Activated CD4-positive, alpha-beta T cell treated with anti-CD3 and anti-CD28 coated beads, Interleukin-2, amount 50 U/mL, for 48 hours (primary cell): ENCODE data around the gene AHCYL2.
"Not testable (repeated sequence)": the region's sequence is repeated elsewhere in the genome, so short reads cannot be mapped to it uniquely, and the experiment has no call there.

Experiments
- DNase-seq, 2 experiments: peaks; one replicate each; pipeline ENCODE4 v3.0.0-alpha.2; 2020

AHCYL2 gene

DNA sequence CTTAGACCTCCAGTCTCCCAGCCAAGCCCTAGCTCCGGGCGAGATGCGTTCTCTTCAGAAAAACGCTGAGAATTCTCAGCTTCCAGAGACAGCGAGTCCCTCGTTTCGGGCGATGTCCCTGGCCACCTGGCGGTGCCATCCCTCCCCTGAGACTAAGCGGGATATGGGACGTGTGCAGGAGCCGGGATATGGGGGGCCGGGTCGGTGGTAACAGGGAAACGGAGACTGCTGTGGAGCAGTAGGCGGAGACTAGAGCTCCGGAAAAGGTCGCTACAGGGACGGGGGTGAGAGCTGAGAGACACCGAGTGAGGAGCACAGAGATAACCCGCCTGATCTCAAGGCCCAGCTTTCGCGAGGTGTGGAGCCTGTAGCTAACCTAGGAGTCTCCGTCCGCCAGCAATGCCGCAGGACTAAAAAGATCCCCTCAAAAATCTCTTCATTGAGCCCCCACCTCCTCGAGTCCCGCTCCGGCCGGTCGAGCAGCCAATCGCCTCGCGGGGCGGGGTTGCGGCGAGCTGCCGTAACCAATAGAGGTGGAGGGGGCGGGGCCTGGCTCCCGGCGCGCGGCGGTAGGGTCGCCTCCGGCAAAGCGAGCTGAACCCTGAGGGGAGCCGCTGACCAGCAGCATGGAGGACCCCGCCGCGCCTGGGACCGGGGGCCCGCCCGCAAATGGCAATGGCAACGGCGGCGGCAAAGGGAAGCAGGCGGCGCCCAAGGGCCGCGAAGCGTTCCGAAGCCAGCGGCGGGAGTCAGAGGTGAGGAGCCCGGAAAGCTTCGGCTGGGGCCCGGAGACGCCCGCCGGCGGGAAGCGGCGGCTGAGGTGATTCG lies 209.2 kb downstream of the AHCYL2 start, which contains the start of gene STRIP2:
Gene STRIP2, plus strand, starts transcription at position 586 of the 828 bp plus-strand sequence. Its CDS starts 41 bp downstream, at position 627.
- DNase-seq = peak; percentile 94 to 97

- DNase-seq = peak; percentile 7 to 9
These were observed 210.0 kb downstream of the AHCYL2 start for GRCh38 chr7:129434675-129435318.

DNA sequence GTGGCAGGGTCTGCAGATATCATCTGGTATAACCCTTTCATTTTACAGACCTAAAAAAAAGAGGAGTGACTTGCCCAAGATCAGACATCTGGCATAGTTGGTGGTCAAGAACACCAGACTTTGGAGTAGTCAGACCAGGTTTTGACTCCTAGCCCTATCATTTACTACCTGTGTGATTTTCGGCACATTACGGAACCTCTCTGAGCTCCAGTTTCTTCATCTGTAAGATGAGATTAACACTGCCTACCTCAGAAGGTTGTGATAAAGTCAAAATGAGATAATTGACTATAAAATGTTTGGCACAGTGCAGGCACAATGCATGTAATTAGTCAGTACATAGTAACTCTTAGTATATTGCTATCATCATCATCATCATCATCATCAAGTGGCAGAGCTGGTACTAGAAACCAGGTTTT lies 210.6 kb downstream of the AHCYL2 start:
- no peak for DNase-seq

DNA sequence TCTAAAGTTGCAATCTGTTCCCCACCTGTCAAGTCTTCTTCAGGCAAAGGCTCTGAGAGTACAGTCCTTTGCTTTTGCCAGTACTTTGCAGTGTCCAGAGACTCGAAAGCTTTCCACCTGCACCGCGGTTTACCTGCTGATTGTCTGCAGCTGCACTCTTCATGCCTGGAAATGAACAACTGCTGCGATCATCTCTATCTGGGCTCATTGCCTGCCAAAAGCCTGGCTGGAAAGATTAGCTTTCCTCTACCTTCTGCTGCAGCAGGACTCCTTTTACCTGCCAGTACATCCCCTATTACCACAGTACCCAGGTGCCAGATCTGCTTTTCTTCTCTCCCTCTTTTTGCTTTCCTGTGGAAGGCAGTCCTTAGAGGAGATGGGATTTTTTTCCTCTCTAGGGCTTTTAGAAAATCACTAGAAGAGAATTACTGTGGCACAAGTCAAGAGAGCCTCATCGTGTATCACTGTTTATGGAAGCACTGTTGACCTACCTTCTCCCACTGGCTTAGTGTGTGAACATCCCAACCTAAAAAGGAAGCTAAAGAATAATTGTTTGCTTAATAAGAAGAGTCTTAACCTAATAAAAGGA lies 211.6 kb downstream of the AHCYL2 start:
- DNase-seq = no peak

GRCh38 chr7:129437190-129437589 lies 212.4 kb downstream of the AHCYL2 start:
- no peak for DNase-seq

DNA sequence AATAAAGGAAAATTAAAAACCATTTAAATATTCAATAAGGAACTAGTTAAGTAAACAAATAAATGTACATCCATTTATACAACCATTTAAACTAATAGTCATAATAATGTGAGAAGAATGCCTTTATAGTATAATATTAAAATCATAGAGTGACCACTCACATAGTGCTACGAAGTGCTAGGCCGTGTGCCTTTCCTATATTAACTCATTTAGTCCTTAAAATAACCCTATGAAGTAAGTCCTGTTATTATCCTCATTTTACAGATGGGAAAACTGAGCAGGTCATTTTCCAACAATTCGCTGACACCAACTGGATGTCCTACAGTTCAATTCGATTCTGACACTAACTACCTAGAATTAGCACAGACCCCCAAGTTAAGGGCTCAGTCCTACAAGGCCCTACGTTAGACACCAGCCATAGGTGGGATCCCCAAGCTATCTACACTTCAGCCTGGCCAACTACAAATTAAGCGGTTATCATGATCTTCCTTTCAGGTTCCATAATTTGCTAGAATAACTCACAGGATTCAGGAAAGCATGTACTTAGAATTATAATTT lies 213.5 kb downstream of the AHCYL2 start:
- no peak for DNase-seq

DNA sequence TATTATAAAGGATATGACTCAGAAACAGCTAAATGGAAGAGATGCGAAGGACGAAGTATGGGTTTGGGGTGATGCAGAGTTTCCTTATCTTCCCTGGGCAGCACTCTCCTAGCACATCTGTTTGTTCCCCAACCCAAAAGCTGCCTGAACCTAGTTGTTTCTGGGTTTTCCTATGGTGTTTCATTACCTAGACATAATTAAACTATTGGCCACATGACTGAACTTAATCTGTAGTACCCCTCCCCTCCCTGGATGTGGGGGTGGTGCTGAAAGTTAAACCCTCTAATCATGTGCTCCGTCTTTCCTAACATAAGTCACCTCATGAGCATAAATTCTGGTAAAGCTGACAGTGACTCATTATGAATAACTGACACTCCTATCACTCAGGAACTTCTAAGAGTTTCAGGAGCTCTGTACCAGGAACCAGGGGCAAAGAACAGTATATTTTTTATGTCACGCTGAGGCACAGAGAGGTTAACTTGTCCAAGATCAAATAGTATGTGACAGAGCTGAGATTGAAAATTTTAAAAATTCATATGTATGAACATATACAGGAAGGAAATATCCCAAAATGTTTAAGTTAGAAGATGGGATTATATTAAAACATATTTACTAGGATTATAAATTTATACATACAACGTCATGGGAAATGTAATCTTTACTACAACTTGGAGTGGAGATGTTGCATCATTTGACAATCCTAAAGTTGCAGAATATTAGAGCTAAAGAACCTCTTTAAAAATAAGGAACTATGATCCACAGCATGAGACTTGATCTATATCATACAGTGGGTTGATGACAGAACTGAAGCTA lies 214.2 kb downstream of the AHCYL2 start:
- DNase-seq = peak; percentile 74 to 82

DNA sequence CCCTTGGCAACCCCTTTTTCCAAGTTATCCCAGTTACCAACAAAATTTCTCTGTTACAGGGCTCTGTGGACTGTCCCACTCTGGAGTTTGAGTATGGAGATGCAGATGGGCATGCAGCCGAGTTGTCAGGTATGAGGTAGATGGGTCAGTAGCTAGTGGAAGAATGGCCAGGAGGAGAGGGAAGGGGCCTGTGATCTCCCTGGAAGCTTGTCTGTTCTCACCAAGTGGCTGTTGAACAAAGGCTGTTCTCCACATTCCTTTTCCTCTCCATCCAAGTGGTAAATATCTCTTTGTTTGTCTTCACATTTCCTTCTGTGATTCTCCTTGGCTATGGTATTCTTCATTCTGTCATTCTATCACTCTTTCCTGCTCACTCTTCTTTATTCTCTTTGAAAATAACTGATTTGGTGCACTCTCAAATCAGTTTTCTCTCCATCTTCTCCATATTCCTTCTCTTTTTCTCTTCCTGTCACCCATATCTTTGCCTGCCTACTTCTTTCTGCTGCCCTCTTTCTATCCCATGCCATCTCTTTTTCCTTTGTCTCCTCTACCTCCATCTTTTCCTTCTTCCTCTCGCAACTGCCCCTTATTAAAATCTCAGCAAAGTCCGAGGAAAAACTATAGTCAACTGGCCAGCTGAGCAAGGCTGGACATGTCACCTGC lies 215.3 kb downstream of the AHCYL2 start:
- DNase-seq = no peak

- no peak for DNase-seq
These were observed 218.8 kb downstream of the AHCYL2 start for GRCh38 chr7:129443612-129444011.

DNA sequence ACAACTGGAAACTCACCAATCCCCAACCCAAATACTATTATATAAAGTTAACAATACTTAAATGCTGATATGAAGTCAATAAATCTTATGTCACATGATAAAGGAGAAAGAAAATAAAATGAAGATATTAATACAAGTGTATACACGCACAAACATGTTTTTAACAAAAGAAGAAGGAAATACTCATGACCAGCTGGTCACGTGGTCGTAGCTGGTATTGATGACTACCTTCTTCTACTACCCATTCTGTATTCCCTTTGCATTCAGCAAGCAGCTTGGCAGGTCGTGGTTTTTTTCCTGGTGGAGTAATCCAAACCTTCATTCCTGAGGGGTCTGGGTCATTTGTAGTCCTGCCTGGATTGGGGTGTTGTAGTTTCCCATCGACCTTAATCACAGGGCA lies 219.9 kb downstream of the AHCYL2 start:
- not testable (repeated sequence) for DNase-seq

GRCh38 chr7:129446925-129447324 lies 222.1 kb downstream of the AHCYL2 start:
- not testable (repeated sequence) for DNase-seq

DNA sequence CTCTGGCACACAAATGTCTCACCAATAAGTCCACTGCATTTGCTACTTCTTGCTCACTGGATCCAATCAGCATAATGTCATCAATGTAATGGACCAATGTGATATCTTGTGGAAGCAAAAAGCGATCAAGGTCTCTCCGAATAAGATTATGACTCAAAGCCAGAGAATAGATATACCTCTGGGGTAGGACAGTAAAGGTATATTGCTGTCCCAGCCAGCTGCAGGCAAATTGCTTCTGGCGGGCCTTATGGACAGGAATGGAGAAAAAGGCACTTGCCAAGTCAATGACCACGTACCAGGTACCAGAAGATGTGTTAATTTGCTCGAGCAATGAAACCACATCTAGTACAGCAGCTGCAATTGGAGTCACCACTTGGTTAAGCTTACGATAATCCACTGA lies 222.6 kb downstream of the AHCYL2 start:
- not testable (repeated sequence) for DNase-seq

- DNase-seq = not testable (repeated sequence)
These were observed 223.8 kb downstream of the AHCYL2 start for GRCh38 chr7:129448608-129449007.

GRCh38 chr7:129450295-129450694 lies 225.5 kb downstream of the AHCYL2 start:
- no peak for DNase-seq

- no peak for DNase-seq
These were observed 227.9 kb downstream of the AHCYL2 start for GRCh38 chr7:129452589-129453231.

DNA sequence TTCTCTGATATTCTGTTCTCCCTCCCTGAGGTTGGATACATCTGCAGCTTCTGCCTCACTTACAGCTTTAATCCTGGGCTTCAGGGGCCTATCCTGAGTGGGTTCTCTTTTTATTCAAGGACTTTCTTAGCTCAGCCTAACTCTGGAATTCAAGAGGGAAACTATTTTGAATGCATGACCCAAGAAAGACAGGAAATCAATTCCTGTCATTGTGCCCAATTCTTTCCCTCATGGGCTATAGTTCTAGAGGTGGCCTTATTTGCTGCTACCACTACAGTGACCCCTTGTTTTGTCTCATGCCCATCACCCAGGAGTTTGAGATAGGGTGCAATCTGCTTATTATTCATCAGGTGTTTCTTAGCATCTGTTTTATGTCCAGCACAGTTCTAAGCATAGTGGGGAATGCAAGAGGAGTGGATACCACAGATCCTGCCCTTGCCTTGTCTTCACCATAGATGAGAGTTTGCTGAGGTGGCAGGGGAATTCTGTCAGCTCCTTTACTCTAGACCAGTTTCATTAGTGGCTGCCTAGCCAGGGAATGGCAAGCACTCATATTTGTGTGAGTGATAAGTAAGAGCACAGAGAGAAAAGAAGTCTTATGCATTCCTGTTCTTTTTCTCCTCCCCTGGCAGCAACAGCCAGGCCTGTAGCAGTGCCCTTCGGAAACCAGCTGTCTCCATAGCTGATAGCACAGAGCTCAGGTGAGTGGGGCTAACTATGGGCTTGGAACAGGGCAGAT lies 228.8 kb downstream of the AHCYL2 start:
- no peak for DNase-seq

DNA sequence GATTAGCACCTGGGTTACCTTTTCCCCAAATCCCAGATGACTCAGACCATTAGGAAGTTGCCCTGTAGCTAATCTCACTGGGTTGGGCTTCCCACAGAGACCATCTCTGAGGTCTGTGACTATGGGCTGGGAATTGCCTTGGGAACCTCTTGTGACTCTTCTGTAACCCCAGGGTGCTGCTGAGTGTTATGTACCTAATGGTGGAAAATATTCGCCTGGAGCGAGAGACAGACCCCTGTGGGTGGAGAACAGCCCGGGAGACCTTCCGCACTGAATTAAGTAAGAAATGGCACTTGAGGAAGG lies 229.4 kb downstream of the AHCYL2 start:
- DNase-seq = no peak

DNA sequence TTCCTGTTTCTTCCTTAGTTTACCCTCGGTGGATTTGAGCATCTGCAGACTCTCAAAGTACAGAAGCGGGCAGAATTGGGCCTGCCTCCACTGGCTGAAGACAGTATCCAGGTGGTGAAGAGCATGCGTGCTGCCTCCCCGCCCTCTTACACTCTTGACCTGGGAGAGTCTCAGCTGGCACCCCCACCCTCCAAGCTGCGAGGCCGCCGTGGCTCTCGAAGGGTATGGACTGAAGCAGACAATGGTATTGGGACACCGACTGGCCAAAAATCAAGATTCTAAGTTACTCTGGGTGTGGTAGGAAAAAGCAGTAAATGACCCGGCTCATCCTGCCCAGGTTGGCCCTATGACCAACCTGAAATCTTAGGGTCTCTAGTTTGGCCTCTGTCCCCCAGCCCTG lies 231.6 kb downstream of the AHCYL2 start:
- no peak for DNase-seq

DNA sequence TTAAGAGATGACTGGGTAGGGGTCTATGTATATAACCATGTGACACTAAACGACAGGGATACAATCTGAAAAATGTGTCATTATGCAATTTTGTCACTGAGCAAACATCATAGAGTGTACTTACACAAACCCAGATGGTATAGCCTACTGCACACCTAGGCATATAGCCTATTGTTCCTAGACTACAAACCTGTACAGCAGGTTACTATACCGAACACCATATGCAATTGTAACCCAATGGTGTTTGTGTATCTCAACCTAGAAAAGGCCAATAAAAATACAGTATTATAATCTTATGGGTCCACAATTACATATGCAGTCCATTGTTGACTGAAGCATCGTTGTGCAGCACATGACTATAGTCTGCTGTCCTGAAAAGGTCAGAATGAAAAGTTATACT lies 232.3 kb downstream of the AHCYL2 start:
- no peak for DNase-seq

GRCh38 chr7:129458171-129458570 lies 233.3 kb downstream of the AHCYL2 start:
- no peak for DNase-seq

DNA sequence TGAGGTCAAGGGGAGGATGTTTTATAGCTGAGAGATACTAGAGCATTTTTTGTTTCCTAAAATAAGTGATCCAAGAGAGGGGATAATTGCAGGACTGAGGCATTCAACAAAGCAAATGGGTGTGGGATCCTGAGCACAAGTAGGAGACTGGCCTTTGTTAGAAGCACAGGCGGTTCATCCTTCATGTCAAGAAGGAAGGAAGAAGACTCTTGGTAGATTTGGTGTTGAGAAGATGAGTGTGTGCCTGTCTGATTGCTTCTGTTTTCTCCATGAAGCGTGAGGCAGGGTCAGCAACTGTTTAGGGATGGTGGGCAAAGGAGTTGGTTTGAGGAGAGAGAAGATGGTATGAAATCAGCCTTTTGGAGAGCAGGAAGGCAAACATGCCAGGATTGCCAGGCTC lies 237.0 kb downstream of the AHCYL2 start:
- no peak for DNase-seq
